ENCODE measurements around the gene SLC22A12.

The SLC22A12 gene

DNA sequence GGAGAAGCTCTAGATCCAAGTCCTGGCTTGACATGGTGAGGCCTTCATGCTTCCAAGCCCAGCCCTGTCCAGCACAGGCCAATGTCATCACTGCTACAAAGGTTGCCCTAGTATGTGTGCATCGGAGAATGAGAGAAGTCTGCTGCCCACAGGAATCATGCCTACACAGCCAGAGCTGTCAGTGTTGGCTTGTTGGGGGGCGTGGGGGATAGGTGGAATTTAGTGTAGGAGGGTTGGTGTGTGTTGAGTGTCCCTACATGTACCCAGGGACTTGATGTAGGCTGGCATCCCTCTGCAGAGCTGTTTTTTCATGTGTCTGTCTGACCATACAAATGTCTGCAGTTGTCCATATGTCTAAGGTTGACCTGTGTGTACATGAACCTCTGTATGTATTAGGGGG lies 37.6 kb downstream of the SLC22A12 start:
- no peak for DNase-seq (ENCODE audit: low spot score)

DNA sequence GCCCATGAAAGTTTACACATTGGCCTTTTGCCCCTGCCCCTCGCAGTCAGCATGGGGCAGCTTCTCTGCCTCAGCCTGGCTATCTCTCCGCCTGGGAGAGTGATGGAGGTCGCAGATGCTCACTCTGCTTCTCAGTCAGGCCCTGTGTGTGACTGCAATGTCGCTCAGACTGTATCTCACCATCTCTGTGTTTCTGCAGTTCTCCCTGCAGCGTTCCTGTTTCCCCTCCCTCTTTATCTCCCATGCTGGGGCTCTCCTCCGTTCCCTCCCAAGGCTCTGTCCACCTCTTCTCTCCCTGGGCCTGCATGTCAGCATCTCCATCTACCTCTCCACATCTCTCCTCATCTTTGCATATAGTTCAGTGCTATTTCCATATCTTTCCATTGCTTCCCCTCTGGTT lies 38.1 kb downstream of the SLC22A12 start:
- no peak for DNase-seq (ENCODE audit: low spot score)

GRCh38 chr11:64629796-64630562 lies 39.0 kb downstream of the SLC22A12 start:
- DNase-seq (ENCODE audit: low spot score), result no peak

DNA sequence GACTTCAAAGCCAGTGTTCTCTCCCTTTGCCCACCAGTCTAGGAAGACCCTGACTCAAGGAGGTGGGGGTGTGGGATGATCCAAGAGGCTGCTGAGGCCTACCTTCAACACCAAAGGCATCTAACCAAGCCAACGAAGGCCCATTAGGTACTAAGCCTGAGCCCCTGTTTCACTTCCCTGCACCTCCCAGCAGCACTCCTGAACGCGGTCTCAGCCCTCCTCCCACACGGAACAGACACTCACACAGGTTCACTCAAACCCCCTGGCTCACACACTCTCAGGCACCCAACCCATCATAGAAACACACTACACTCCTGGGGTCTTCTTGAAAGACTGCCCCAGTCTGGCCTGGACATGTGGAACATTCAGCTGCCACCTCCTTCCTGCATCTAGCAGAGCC lies 40.7 kb downstream of the SLC22A12 start:
- no peak for DNase-seq (ENCODE audit: low spot score)

- DNase-seq (ENCODE audit: low spot score), result no peak
These were observed 41.2 kb downstream of the SLC22A12 start for GRCh38 chr11:64632237-64632636.

DNA sequence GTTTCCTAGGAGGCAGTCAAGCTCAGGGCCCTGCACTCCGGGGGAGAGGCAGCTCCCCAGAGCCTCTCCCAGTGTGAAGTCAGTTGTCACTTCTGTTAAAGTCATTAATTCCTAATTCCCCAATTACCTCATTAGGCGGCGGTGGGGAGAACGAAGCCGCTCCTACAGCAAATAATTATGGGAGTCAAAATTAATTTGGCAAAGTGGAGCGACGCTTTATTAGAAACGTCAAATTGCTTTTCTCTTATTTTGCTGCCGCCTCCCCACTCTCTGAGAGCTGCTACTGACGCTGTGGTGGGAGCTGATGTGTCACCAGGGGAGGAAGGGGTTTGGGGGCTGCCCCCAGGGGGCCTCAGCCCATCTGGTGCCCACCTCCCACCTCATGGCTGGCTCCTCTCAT lies 41.6 kb downstream of the SLC22A12 start:
- no peak for DNase-seq (ENCODE audit: low spot score)

- no peak for DNase-seq (ENCODE audit: low spot score)
These were observed 42.6 kb downstream of the SLC22A12 start for GRCh38 chr11:64633555-64634159.

DNA sequence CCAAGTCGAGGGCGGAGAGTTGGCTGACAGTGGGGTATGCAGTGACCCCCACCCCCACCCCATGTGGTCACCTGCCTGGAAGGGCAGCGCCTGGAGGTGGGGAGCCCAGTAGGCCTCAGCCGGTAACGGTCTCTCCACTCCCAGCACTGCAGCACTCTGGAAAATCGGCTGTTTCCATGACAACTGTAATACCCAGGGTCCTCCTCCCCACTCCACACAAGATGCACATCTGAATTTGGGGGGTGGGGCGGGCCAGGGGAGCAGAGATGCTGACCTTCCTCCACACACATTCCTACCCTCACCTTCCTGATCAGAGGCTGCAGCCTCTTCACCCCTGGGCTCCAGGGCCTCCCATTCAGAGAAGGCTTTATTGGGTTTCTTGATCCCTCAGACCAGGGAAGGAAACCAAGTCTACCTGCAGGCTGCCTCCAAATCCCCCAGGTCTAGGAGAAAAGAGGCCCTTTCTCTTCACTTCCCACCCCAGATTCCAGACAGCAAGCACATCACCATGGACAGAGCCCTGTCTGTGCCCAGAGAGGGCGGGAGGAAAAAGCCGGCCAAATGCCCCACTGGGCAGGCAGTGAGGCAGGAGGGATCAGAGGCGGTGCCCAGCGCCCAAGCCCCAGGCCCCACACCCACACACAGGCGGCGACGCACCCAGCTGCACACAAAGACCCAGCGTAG lies 46.5 kb downstream of the SLC22A12 start:
- no peak for DNase-seq (ENCODE audit: low spot score)

GRCh38 chr11:64638018-64638665 lies 47.1 kb downstream of the SLC22A12 start:
- peak; percentile 81 for DNase-seq (ENCODE audit: low spot score)

DNA sequence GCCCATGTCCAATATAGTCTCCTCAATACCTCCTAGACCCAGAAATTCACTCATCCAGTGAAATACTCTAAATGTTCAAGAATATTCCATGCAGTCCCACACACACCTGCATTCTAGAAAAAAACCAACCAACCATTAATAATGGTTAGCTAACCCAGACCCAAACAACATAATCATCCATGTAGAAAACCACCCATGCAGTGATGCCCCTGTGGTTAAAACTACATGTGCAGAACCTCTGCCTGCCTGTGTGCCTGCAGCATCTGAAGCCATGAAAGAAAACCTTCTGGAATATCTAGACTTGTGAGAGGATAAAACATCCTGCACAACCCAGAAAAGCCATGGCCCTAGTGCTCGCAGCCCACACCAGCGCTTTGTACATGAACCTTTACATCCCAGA lies 47.8 kb downstream of the SLC22A12 start:
- DNase-seq (ENCODE audit: low spot score), result peak; percentile 59

- no peak for DNase-seq (ENCODE audit: low spot score)
These were observed 48.9 kb downstream of the SLC22A12 start for GRCh38 chr11:64639885-64640284.

DNA sequence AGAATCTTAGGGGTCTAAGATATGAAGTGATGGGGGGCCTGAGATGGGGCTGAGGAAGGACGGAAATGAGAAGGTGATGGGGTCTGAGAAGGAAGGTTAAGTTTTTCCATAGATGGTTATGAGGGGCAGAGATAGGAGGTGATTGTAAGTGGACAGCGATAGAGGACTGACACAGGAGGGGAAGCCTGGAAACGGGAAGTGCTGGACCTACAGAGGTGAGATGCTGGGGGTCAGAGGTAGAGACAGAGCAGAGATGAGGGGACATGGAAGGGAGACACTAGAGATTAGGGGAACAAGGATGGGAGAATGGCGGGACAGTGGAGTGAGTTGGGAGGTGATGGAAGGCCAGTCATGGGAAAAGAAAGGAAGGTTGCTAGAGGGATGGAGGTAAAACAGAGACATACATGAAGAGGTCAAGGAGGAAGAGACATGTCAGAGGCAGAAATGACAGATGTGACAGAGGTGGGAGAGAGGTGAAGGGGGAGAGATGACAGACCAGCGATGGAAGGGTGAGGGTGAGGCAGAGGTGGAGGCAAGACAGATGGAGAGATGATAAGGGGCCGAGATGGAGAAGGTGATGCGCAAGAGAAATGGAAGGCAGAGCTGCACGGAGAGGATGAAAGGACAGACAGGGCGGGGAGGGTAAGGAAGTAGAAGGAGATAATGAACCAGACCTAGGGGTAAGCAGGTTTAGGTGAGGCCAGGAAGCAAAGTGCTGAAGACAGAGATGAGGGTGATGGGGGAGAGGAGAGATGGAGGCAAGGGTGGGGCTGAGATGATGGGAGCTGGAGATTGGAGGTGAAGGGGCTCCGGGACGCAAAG lies 50.8 kb downstream of the SLC22A12 start:
- DNase-seq (ENCODE audit: low spot score), result no peak

GRCh38 chr11:64642418-64642735 lies 51.4 kb downstream of the SLC22A12 start:
- DNase-seq (ENCODE audit: low spot score), result no peak

GRCh38 chr11:64642871-64643255 lies 51.8 kb downstream of the SLC22A12 start:
- no peak for DNase-seq (ENCODE audit: low spot score)

GRCh38 chr11:64643256-64643881 lies 52.3 kb downstream of the SLC22A12 start:
- DNase-seq (ENCODE audit: low spot score), result no peak

DNA sequence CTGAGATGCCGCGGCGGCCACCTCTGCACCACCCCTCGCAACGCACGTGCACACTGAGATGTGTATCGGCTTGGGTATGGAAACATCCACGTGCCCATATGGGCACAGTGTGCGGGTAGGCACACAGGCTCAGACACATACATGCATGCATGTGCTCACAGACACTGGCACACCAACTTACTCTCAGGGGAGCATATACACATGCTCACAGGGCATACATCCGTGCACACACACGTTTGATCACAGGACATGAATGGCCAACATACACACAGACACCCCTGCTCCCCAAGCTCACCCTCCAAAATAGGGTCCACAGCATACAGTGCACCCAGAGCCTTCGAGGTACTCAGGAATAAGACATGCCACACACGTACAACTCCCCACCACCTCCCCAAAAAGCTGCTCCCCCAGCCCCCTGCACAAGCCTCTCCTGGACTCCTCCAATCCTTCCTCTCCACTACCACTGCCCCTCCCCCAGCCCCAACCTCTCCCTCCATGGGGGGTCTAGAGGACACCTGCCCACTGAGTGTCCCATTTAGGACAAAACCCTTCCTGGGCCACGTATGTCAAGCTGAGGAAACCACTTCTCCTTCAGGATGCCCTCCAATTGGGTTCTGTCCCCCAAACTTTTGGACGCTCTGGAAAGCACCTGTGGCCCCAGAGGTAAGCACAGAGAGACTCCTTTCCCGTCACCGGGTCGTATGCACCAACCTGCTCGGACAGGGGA lies 53.1 kb downstream of the SLC22A12 start:
- no peak for DNase-seq (ENCODE audit: low spot score)

GRCh38 chr11:64644647-64645275 lies 53.7 kb downstream of the SLC22A12 start:
- peak; percentile 57 for DNase-seq (ENCODE audit: low spot score)

GRCh38 chr11:64647019-64647779 lies 56.2 kb downstream of the SLC22A12 start:
- no peak for DNase-seq (ENCODE audit: low spot score)

DNA sequence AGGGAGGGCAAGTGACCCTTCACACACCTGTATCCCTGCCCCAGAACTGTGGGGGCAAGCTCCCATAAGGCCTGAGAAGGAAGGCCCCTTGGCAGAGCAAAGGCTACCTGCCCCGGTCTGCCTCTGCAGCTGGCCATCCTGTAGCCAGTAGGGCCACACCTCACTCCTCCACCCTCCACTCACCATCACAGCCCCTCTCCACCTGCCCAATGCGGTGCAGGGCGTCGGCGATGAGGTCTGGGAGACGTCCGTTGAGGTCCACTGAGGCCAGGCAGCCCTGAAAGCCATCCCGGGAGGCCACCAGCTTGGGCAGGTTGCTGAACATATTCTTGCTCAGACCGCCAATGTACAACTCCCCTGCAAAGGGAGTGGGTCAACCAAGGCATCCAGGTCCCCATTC lies 57.5 kb downstream of the SLC22A12 start:
- DNase-seq (ENCODE audit: low spot score), result no peak

DNA sequence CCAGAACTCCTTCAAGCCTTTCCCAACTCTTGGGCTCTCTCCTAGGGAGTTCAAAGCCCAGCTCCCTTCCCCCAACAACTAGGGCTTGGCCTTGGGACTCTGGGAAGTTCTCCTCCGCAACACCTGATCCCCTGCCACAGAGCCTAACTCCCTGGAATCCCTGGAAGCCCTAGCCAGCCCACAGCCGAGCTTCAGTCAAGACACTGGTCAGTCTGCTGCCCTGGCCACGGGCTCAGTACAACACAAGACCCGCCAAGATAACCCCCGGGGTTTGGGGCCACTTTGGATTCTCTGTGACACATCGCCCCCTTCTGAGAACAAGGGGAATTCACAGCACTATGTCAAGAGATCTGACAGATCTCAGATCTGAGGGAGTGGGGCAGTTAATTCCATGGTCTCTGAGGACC lies 58.3 kb downstream of the SLC22A12 start:
- DNase-seq (ENCODE audit: low spot score), result peak; percentile 64
